Measurements from ENCODE around the gene BRD7. TPM values are rescaled to one million over a fixed set of nuclear protein-coding genes. Genes with fewer than 3 reads are reported as not detected.

Gene BRD7
- total and polyA plus RNA-seq, 4 donors: 13.3 to 34.3 (median 14.1) TPM

DNA sequence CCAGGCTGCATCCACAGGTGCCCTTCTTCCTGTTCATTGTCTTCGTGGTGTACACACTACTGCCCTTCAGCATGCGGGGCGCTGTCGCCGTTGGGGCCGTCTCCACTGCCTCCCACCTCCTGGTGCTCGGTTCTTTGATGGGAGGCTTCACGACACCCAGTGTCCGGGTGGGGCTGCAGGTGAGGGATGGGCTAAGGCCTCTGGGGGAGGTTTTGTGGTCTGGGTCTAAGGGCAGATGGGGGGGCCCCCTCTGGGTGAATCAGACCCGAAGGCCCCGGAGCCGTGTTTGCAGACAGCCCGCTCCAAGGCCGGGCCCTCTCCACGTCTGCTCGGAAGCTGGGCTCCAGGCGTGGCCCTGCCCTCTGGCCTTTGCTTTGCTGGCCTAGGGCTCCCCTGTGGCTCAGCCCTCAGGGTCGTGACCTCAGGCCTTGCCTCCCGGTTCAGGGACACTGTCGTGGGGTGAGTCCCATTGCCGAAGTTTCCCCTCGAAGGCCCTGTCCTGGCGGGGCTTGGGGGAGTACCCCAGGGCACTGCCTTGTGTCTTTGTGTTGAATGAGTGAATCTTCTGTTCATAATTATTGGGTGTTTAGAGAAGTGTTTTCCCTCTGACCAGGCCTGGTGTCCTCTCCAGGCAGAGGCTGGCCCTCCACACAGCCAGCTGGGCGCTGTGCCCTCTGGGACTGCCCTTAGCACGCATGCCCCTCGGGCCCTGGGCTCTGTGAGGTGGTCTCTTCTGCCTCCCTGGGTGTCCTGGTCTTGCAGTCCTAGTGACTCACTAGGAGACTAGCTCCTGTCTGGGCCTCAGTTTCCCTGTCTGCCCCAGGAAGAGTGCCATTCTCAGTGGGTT, 76.8 kb downstream of the BRD7 start:
- no peak overlapping the region for H3K9ac ChIP-seq (ENCODE audit: low read depth in 1 of 2, low read length in 2 of 2)
- no peaks in the 10 kb centered on the region for H3K36me3 ChIP-seq (ENCODE audit: control insufficient read depth in 4 of 4, insufficient read depth in 3 of 4, low read depth in 1 of 4, low read length in 3 of 4)
- no peak overlapping the region for H3K4me3 ChIP-seq (ENCODE audit: low read depth in 1 of 3, low read length in 3 of 3)
- 79% methylated on average over 26 of the region's 26 CpGs for WGBS
- DNase-seq (ENCODE audit: low spot score): no peak
- no peak for TF ChIP-seq RXRA (IDR thresholded peaks at IDR 0.05)
- TF ChIP-seq, protein P1, sequence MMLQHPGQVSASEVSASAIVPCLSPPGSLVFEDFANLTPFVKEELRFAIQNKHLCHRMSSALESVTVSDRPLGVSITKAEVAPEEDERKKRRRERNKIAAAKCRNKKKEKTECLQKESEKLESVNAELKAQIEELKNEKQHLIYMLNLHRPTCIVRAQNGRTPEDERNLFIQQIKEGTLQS (IDR thresholded peaks at IDR 0.05): no peak
- TF ChIP-seq YY1 (IDR thresholded peaks at IDR 0.05): no peak
- no peak for TF ChIP-seq JUND (IDR thresholded peaks at IDR 0.05)
- TF ChIP-seq TAF1 (conservative IDR thresholded peaks at IDR 0.05): no peak
- TF ChIP-seq GABPA (IDR thresholded peaks at IDR 0.05 in 1 of 2, conservative IDR thresholded peaks at IDR 0.05 in 1 of 2): no peak
- TF ChIP-seq, protein P2, sequence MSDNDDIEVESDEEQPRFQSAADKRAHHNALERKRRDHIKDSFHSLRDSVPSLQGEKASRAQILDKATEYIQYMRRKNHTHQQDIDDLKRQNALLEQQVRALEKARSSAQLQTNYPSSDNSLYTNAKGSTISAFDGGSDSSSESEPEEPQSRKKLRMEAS (IDR thresholded peaks at IDR 0.05): no peak
- TF ChIP-seq HNF4G (IDR thresholded peaks at IDR 0.05): no peak
- TF ChIP-seq FOXA2 (IDR thresholded peaks at IDR 0.05): no peak
- no peak for TF ChIP-seq FOXA1 (IDR thresholded peaks at IDR 0.05)
- TF ChIP-seq HNF4A (conservative IDR thresholded peaks at IDR 0.05): no peak
- TF ChIP-seq, protein P3, sequence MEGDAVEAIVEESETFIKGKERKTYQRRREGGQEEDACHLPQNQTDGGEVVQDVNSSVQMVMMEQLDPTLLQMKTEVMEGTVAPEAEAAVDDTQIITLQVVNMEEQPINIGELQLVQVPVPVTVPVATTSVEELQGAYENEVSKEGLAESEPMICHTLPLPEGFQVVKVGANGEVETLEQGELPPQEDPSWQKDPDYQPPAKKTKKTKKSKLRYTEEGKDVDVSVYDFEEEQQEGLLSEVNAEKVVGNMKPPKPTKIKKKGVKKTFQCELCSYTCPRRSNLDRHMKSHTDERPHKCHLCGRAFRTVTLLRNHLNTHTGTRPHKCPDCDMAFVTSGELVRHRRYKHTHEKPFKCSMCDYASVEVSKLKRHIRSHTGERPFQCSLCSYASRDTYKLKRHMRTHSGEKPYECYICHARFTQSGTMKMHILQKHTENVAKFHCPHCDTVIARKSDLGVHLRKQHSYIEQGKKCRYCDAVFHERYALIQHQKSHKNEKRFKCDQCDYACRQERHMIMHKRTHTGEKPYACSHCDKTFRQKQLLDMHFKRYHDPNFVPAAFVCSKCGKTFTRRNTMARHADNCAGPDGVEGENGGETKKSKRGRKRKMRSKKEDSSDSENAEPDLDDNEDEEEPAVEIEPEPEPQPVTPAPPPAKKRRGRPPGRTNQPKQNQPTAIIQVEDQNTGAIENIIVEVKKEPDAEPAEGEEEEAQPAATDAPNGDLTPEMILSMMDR (IDR thresholded peaks at IDR 0.05; ENCODE audit: low read depth, low read length, missing input control): no peak
- TF ChIP-seq, protein P4, sequence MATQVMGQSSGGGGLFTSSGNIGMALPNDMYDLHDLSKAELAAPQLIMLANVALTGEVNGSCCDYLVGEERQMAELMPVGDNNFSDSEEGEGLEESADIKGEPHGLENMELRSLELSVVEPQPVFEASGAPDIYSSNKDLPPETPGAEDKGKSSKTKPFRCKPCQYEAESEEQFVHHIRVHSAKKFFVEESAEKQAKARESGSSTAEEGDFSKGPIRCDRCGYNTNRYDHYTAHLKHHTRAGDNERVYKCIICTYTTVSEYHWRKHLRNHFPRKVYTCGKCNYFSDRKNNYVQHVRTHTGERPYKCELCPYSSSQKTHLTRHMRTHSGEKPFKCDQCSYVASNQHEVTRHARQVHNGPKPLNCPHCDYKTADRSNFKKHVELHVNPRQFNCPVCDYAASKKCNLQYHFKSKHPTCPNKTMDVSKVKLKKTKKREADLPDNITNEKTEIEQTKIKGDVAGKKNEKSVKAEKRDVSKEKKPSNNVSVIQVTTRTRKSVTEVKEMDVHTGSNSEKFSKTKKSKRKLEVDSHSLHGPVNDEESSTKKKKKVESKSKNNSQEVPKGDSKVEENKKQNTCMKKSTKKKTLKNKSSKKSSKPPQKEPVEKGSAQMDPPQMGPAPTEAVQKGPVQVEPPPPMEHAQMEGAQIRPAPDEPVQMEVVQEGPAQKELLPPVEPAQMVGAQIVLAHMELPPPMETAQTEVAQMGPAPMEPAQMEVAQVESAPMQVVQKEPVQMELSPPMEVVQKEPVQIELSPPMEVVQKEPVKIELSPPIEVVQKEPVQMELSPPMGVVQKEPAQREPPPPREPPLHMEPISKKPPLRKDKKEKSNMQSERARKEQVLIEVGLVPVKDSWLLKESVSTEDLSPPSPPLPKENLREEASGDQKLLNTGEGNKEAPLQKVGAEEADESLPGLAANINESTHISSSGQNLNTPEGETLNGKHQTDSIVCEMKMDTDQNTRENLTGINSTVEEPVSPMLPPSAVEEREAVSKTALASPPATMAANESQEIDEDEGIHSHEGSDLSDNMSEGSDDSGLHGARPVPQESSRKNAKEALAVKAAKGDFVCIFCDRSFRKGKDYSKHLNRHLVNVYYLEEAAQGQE (IDR thresholded peaks at IDR 0.05): no peak
- TF ChIP-seq EGR1 (IDR thresholded peaks at IDR 0.05; ENCODE audit: low read depth in 2 of 2): no peak
- no peak for TF ChIP-seq NR2F2 (IDR thresholded peaks at IDR 0.05)
- TF ChIP-seq, protein P5, sequence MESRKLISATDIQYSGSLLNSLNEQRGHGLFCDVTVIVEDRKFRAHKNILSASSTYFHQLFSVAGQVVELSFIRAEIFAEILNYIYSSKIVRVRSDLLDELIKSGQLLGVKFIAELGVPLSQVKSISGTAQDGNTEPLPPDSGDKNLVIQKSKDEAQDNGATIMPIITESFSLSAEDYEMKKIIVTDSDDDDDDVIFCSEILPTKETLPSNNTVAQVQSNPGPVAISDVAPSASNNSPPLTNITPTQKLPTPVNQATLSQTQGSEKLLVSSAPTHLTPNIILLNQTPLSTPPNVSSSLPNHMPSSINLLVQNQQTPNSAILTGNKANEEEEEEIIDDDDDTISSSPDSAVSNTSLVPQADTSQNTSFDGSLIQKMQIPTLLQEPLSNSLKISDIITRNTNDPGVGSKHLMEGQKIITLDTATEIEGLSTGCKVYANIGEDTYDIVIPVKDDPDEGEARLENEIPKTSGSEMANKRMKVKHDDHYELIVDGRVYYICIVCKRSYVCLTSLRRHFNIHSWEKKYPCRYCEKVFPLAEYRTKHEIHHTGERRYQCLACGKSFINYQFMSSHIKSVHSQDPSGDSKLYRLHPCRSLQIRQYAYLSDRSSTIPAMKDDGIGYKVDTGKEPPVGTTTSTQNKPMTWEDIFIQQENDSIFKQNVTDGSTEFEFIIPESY (IDR thresholded peaks at IDR 0.05): no peak
- TF ChIP-seq RAD21 (IDR thresholded peaks at IDR 0.05): no peak
- no peak overlapping the region for H3K27ac ChIP-seq (ENCODE audit: low read depth in 1 of 2, low read length in 2 of 2)
- no peaks in the 10 kb centered on the region for H3K27me3 ChIP-seq (ENCODE audit: control insufficient read depth in 4 of 4, insufficient read depth in 4 of 4, low read length in 3 of 4)
- no peaks in the 10 kb centered on the region for H3K4me1 ChIP-seq (ENCODE audit: control insufficient read depth in 4 of 4, insufficient read depth in 4 of 4, low read length in 3 of 4)
- no peaks in the 10 kb centered on the region for H3K9me3 ChIP-seq (ENCODE audit: control insufficient read depth in 4 of 4, low read length in 3 of 4)

Measured in liver (tissue), 9 donors.